Head of caudate nucleus (tissue), 42 donors: ENCODE measurements around the gene SEC63.
"Not testable (repeated sequence)": the region's sequence is repeated elsewhere in the genome, so short reads cannot be mapped to it uniquely, and the experiment has no call there.

Source experiments
- DNase-seq, 42 donors: peaks; one replicate each; pipeline versions ENCODE4 v3.0.0 to v3.0.0-alpha.2; 2020 to 2021; ENCODE audit warnings: mixed read lengths in 7 of 42
- intact Hi-C: fragments of 100-400 bp; cut with DNase I; formaldehyde crosslinking; loops from one replicate; pipeline ENCODE4 v1.15.0; 2022

SEC63 gene

GRCh38 chr6:107977283-107977682 lies 19.3 kb upstream of the SEC63 start:
- DNase-seq: peak in 8 of 42 donors; percentile 6 to 66 (median 24)
- intact Hi-C loops: no loop called here

- intact Hi-C loops: no loop called here
- DNase-seq: no peak
Observed at GRCh38 chr6:107976155-107976783, 18.3 kb upstream of the SEC63 start.

- intact Hi-C loops: no loop called here
- no peak for DNase-seq
Observed at GRCh38 chr6:107973594-107973993, 15.6 kb upstream of the SEC63 start.

GRCh38 chr6:107972413-107973096 lies 14.5 kb upstream of the SEC63 start:
- intact Hi-C loops: no loop called here

GRCh38 chr6:107971181-107971580 lies 13.2 kb upstream of the SEC63 start:
- DNase-seq: no peak
- intact Hi-C loops: no loop called here

More at GRCh38 chr6:107972413-107973096, 14.5 kb upstream of the SEC63 start:
- DNase-seq: no peak

GRCh38 chr6:107970255-107970654 lies 12.2 kb upstream of the SEC63 start:
- no peak for DNase-seq
- intact Hi-C loops: no loop called here

- no peak for DNase-seq
- intact Hi-C loops: no loop called here
Observed at GRCh38 chr6:107968081-107968480, 10.1 kb upstream of the SEC63 start.

GRCh38 chr6:107965746-107966145 lies 7.7 kb upstream of the SEC63 start:
- intact Hi-C loops: no loop called here
- no peak for DNase-seq

GRCh38 chr6:107962723-107963122 lies 4.7 kb upstream of the SEC63 start:
- DNase-seq: no peak
- intact Hi-C loops: no loop called here

- DNase-seq: peak in 3 of 42 donors; percentile 5 to 44 (median 14)
- intact Hi-C loops: no loop called here
Observed at GRCh38 chr6:107959392-107959791, 1.4 kb upstream of the SEC63 start.

GRCh38 chr6:107958689-107959362 lies 818 bp upstream of the SEC63 start:
- intact Hi-C loops: not testable (repeated sequence)

GRCh38 chr6:107957308-107957908 lies 600 bp downstream of the SEC63 start:
- peak in 41 of 42 donors; percentile 16 to 70 (median 48) for DNase-seq
- intact Hi-C loops: no loop called here

More at GRCh38 chr6:107958689-107959362, 818 bp upstream of the SEC63 start:
- DNase-seq: peak in 1 of 42 donors; percentile 5

- intact Hi-C loops: no loop called here
- DNase-seq: no peak
Observed at GRCh38 chr6:107956586-107957307, 1.3 kb downstream of the SEC63 start.

- DNase-seq: no peak
- intact Hi-C loops: no loop called here
Observed at GRCh38 chr6:107956181-107956580, 1.8 kb downstream of the SEC63 start.

GRCh38 chr6:107953858-107954414 lies 4.1 kb downstream of the SEC63 start:
- intact Hi-C loops, DNase-seq: not testable (repeated sequence)

GRCh38 chr6:107943626-107944439 lies 14.2 kb downstream of the SEC63 start:
- intact Hi-C loops: no loop called here
- DNase-seq: no peak

- intact Hi-C loops: no loop called here
Observed at GRCh38 chr6:107942142-107942541, 15.9 kb downstream of the SEC63 start.

GRCh38 chr6:107941627-107942026 lies 16.4 kb downstream of the SEC63 start:
- no peak for DNase-seq
- intact Hi-C loops: no loop called here

More at GRCh38 chr6:107942142-107942541, 15.9 kb downstream of the SEC63 start:
- no peak for DNase-seq
